ENCODE data around the gene EEA1. TPM values are rescaled to one million over a fixed set of nuclear protein-coding genes. Genes with fewer than 3 reads are reported as not detected.
"Not testable (repeated sequence)": the region's sequence is repeated elsewhere in the genome, so short reads cannot be mapped to it uniquely, and the experiment has no call there.

The EEA1 gene
- polyA plus RNA-seq (2013, experiment 1 of 4): 15.3 TPM
- polyA plus RNA-seq (2013, experiment 2 of 4): 9.7 TPM
- 8.4 TPM for polyA plus RNA-seq (2013, experiment 3 of 4)
- 10.8 TPM for polyA plus RNA-seq (2013, experiment 4 of 4)

DNA sequence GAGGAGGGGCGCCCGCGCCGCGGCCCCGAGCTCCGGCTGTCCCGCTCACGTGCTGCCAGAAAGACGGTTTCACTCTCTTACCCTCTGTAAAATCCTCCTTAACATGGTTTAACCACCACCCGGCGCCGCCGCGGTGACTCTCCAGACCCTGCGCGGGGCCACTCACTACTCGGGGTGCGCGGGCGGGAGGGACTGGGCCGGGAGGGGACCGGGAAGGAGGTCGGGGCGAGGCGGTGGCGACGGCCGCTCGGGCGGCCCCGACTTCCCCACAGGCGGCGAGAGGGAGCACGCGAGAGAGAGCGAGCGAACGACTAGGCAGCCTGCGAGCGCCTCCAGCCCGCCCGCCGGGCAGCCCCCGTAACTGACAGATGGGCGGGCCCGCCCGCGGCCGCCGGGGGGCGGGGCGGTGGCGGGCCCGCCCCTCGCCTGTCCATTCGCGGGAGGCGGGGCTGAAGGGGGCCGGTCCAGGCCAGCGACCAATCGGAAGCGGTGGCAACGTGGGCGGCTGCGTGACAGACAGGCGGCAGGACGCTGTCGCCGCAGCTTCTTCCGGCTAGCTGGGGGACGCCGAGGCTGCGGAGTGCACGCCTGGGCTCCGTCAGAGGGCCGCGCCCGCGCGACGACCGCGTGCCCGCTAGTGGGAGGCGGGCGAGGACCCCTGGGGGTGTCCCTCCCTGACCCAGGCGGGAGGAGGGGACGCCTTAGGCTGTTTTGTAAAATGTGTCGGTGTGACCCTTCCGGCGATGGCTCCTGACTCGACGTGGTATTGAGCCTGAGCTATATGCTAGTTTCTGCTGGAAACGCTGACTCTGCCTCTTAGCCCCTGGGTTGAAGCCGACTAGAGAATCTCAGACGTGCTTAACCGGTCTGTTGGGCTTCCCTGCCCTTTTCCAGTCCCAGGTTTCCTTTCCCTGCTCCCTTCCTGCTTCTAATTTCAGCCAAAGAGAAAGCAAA lies at the start of gene EEA1:
TSS of gene EEA1 (minus strand) at position 334 of the 954 bp plus-strand sequence. CDS start at position 105, 229 bp downstream.
- Histone ChIP-seq H3K27me3 (ENCODE audit: control insufficient read depth, insufficient read depth, low read length, poor library complexity, severe bottlenecking) (no peaks in the 10 kb centered on the region), H3K4me3 (ENCODE audit: insufficient read depth, low read depth, low read length) (peak within 1 kb of the TSS; percentile 66), H3K4me1 (ENCODE audit: control insufficient read depth, insufficient read depth, low read length) (peaks cover 12% of the 10 kb centered on the region), H3K36me3 (ENCODE audit: control insufficient read depth, insufficient read depth, low read length) (no peaks in the 10 kb centered on the region), H3K27ac (ENCODE audit: insufficient read depth, low read depth, low read length, poor library complexity, severe bottlenecking) (peak within 1 kb of the TSS; percentile 79), H3K9me3 (ENCODE audit: control insufficient read depth, low read length) (no peaks in the 10 kb centered on the region)
- 0% methylated on average over 98 of the region's 98 CpGs for WGBS, 2 experiments

GRCh38 chr12:92978607-92979006 lies 49.5 kb upstream of the EEA1 start:
- no peaks in the 10 kb centered on the region for H3K36me3 ChIP-seq (ENCODE audit: control insufficient read depth, insufficient read depth, low read length)
- H3K4me3 ChIP-seq (ENCODE audit: insufficient read depth, low read depth, low read length): no peak overlapping the region
- no peaks in the 10 kb centered on the region for H3K27me3 ChIP-seq (ENCODE audit: control insufficient read depth, insufficient read depth, low read length, poor library complexity, severe bottlenecking)
- WGBS, 2 experiments: 82 to 92% methylated on average over 2 of the region's 2 CpGs
- H3K9me3 ChIP-seq (ENCODE audit: control insufficient read depth, low read length): no peaks in the 10 kb centered on the region
- no peaks in the 10 kb centered on the region for H3K4me1 ChIP-seq (ENCODE audit: control insufficient read depth, insufficient read depth, low read length)
- H3K27ac ChIP-seq (ENCODE audit: insufficient read depth, low read depth, low read length, poor library complexity, severe bottlenecking): no peak overlapping the region

DNA sequence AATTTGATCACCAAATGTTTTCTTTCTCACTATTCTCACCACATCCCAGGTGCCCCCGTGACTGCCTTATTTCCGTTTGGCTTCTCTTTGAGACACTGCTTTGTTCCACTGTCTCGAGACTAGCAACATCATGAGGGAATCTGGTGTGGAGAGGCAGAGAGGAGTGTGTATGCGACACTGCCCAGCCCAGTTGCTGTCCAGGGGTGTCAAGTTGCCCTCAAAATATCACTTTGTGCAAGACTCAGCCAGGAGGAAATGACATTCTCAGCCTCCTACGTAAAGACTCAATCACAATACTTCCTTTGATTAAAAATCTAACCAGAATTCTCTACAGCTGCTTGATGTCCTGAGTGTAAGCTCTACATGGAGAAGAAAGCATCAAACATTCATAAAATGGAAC lies 48.2 kb upstream of the EEA1 start:
- Histone ChIP-seq H3K4me1 (ENCODE audit: control insufficient read depth, insufficient read depth, low read length) (no peaks in the 10 kb centered on the region), H3K27me3 (ENCODE audit: control insufficient read depth, insufficient read depth, low read length, poor library complexity, severe bottlenecking) (no peaks in the 10 kb centered on the region), H3K9me3 (ENCODE audit: control insufficient read depth, low read length) (no peaks in the 10 kb centered on the region), H3K27ac (ENCODE audit: insufficient read depth, low read depth, low read length, poor library complexity, severe bottlenecking) (no peak overlapping the region), H3K36me3 (ENCODE audit: control insufficient read depth, insufficient read depth, low read length) (no peaks in the 10 kb centered on the region), H3K4me3 (ENCODE audit: insufficient read depth, low read depth, low read length) (no peak overlapping the region)
- 94 to 95% methylated on average over 5 of the region's 5 CpGs for WGBS, 2 experiments

- Histone ChIP-seq H3K36me3 (ENCODE audit: control insufficient read depth, insufficient read depth, low read length) (no peaks in the 10 kb centered on the region), H3K27me3 (ENCODE audit: control insufficient read depth, insufficient read depth, low read length, poor library complexity, severe bottlenecking) (no peaks in the 10 kb centered on the region), H3K9me3 (ENCODE audit: control insufficient read depth, low read length) (no peaks in the 10 kb centered on the region), H3K4me1 (ENCODE audit: control insufficient read depth, insufficient read depth, low read length) (no peaks in the 10 kb centered on the region), H3K27ac (ENCODE audit: insufficient read depth, low read depth, low read length, poor library complexity, severe bottlenecking) (no peak overlapping the region), H3K4me3 (ENCODE audit: insufficient read depth, low read depth, low read length) (no peak overlapping the region)
- 95 to 96% methylated on average over 1 of the region's 1 CpG for WGBS, 2 experiments
Observed at GRCh38 chr12:92974759-92975158, 45.7 kb upstream of the EEA1 start.

- no peak overlapping the region for H3K27ac ChIP-seq (ENCODE audit: insufficient read depth, low read depth, low read length, poor library complexity, severe bottlenecking)
- WGBS, 2 experiments: 97 to 100% methylated on average over 1 of the region's 1 CpG
- H3K4me1 ChIP-seq (ENCODE audit: control insufficient read depth, insufficient read depth, low read length): no peaks in the 10 kb centered on the region
Observed at GRCh38 chr12:92973614-92974013, 44.5 kb upstream of the EEA1 start.

DNA sequence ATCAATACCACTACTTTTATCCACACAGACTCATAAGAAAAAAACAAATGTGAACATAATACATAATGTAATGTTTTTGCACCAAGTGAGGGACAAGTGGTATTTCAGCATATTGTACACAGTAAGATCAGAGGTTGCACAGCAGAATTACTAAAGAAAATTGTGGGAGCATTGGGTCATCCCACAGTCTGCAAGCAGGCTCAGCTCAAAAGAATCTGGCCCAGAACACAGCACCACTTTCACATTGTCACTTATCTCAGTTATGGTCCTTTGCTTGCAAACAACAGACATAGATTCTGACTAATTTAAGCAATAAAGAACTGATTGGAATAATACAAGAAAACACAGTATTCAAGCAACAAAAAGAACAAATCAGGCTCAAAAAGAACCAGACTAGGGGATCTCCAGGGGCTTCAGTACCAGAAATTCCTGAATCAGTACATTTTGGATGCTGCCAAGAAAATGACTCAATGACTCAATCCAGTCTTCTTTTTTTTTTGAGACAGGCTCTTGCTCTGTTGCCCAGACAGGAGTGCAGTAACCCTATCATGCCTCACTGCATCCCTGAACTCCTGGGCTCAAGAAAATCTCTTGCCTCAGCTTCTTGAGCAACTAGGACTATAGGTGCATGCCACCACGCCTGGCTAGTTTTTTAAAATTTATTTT lies 42.9 kb upstream of the EEA1 start:
- Histone ChIP-seq H3K27ac (ENCODE audit: insufficient read depth, low read depth, low read length, poor library complexity, severe bottlenecking) (no peak overlapping the region), H3K27me3 (ENCODE audit: control insufficient read depth, insufficient read depth, low read length, poor library complexity, severe bottlenecking) (no peaks in the 10 kb centered on the region), H3K4me1 (ENCODE audit: control insufficient read depth, insufficient read depth, low read length) (no peaks in the 10 kb centered on the region), H3K9me3 (ENCODE audit: control insufficient read depth, low read length) (no peaks in the 10 kb centered on the region), H3K4me3 (ENCODE audit: insufficient read depth, low read depth, low read length) (no peak overlapping the region), H3K36me3 (ENCODE audit: control insufficient read depth, insufficient read depth, low read length) (no peaks in the 10 kb centered on the region)
- 95 to 97% methylated on average over 1 of the region's 1 CpG for WGBS, 2 experiments

More at GRCh38 chr12:92973614-92974013, 44.5 kb upstream of the EEA1 start:
- no peak overlapping the region for H3K4me3 ChIP-seq (ENCODE audit: insufficient read depth, low read depth, low read length)
- no peaks in the 10 kb centered on the region for H3K9me3 ChIP-seq (ENCODE audit: control insufficient read depth, low read length)
- H3K27me3 ChIP-seq (ENCODE audit: control insufficient read depth, insufficient read depth, low read length, poor library complexity, severe bottlenecking): no peaks in the 10 kb centered on the region
- H3K36me3 ChIP-seq (ENCODE audit: control insufficient read depth, insufficient read depth, low read length): no peaks in the 10 kb centered on the region

- H3K27ac ChIP-seq (ENCODE audit: insufficient read depth, low read depth, low read length, poor library complexity, severe bottlenecking): no peak overlapping the region
- H3K27me3 ChIP-seq (ENCODE audit: control insufficient read depth, insufficient read depth, low read length, poor library complexity, severe bottlenecking): no peaks in the 10 kb centered on the region
- H3K9me3 ChIP-seq (ENCODE audit: control insufficient read depth, low read length): no peaks in the 10 kb centered on the region
- WGBS, 2 experiments: 85 to 96% methylated on average over 2 to 3 of the region's 3 CpGs
- no peaks in the 10 kb centered on the region for H3K36me3 ChIP-seq (ENCODE audit: control insufficient read depth, insufficient read depth, low read length)
- H3K4me1 ChIP-seq (ENCODE audit: control insufficient read depth, insufficient read depth, low read length): no peaks in the 10 kb centered on the region
- no peak overlapping the region for H3K4me3 ChIP-seq (ENCODE audit: insufficient read depth, low read depth, low read length)
Observed at GRCh38 chr12:92968176-92968813, 39.2 kb upstream of the EEA1 start.

GRCh38 chr12:92964378-92964777 lies 35.3 kb upstream of the EEA1 start:
- not testable (repeated sequence) for H3K4me3 ChIP-seq (ENCODE audit: insufficient read depth, low read depth, low read length); H3K9me3 ChIP-seq (ENCODE audit: control insufficient read depth, low read length)
- WGBS, 2 experiments: 67 to 80% methylated on average over 1 of the region's 1 CpG

DNA sequence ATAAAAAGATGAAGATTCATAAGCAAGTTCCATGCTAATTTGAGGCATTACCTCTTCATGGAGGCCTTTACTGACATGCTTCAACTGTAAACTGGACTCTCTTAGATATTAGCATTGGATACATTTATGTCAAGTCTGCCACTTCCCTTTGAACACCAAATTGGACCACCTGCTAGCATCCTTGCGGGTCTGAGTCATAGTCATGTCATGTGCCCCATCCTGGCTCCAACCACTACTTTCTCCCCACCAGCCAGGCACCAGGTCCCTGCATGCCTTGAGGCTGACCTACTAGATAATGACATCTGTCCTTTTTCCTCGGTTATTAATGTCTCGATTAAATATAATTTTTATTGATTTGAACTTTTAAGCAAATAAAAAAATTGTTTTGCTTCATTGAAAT lies 32.9 kb upstream of the EEA1 start:
- Histone ChIP-seq H3K4me3 (ENCODE audit: insufficient read depth, low read depth, low read length) (no peak overlapping the region), H3K27me3 (ENCODE audit: control insufficient read depth, insufficient read depth, low read length, poor library complexity, severe bottlenecking) (no peaks in the 10 kb centered on the region), H3K9me3 (ENCODE audit: control insufficient read depth, low read length) (no peaks in the 10 kb centered on the region), H3K4me1 (ENCODE audit: control insufficient read depth, insufficient read depth, low read length) (no peaks in the 10 kb centered on the region), H3K36me3 (ENCODE audit: control insufficient read depth, insufficient read depth, low read length) (no peaks in the 10 kb centered on the region), H3K27ac (ENCODE audit: insufficient read depth, low read depth, low read length, poor library complexity, severe bottlenecking) (no peak overlapping the region)
- WGBS, 2 experiments: 97 to 100% methylated on average over 1 to 3 of the region's 3 CpGs

More at GRCh38 chr12:92964378-92964777, 35.3 kb upstream of the EEA1 start:
- not testable (repeated sequence) for H3K4me1 ChIP-seq (ENCODE audit: control insufficient read depth, insufficient read depth, low read length); H3K27ac ChIP-seq (ENCODE audit: insufficient read depth, low read depth, low read length, poor library complexity, severe bottlenecking); H3K27me3 ChIP-seq (ENCODE audit: control insufficient read depth, insufficient read depth, low read length, poor library complexity, severe bottlenecking); H3K36me3 ChIP-seq (ENCODE audit: control insufficient read depth, insufficient read depth, low read length)

Measured in ectodermal cell (in vitro differentiated cells).